ENCODE data around the gene IL20. TPM values are rescaled to one million over a fixed set of nuclear protein-coding genes. Genes with fewer than 3 reads are reported as not detected.

The IL20 gene
- total and polyA plus RNA-seq, 2 of the 8 experiments (the other 6 are each of a cell fraction or from before 2014, with no cell fraction given), result not detected

DNA sequence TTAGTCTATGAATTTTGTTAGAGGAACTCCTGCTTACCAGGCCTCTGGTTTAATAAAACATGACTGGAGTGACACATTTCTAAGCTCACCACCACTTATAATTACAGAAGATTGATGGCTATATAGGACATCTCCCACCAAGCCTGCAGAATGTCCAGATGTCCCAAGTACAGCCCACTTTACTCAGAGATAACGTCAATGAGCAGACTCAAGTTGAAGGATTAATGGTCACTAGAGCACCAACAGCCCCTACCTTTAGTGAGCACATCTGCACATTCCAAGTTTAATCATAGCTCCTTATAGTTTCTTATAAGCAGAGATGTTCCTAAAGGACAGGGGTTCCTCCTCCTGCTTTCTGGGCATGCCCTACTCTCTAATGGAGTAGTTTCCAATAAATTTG is 37.4 kb upstream of the IL20 start:
- no peak for FAIRE-seq
- H2BK120ac ChIP-seq (replicated peaks; ENCODE audit: low read depth, low read length), result no peak overlapping the region
- H3K18ac ChIP-seq (ENCODE audit: extremely low read depth, low read length), result no peak overlapping the region
- H3K79me1 ChIP-seq (ENCODE audit: low read depth, low read length), result no peaks in the 10 kb centered on the region
- no peak overlapping the region for H2BK12ac ChIP-seq (ENCODE audit: low read depth, low read length)
- no peak overlapping the region for H2AK5ac ChIP-seq (ENCODE audit: low read depth, low read length)
- no peak for DNase-seq (ENCODE audit: low read depth in 1 of 2, low spot score in 2 of 2)
- H3K27me3 ChIP-seq (replicated peaks in 1 of 4; ENCODE audit: control insufficient read depth in 3 of 4, extremely low read depth in 1 of 4, insufficient read depth in 3 of 4, low read length in 3 of 4), result no peaks in the 10 kb centered on the region
- H3K36me3 ChIP-seq (ENCODE audit: control insufficient read depth in 2 of 4, insufficient read depth in 4 of 4, low read length in 3 of 4), result no peaks in the 10 kb centered on the region
- no peak overlapping the region for H3K4ac ChIP-seq (replicated peaks; ENCODE audit: insufficient read length, low read depth, low read length)
- no peaks in the 10 kb centered on the region for H3K9me3 ChIP-seq (ENCODE audit: insufficient read depth in 2 of 2, low read depth in 1 of 2, low read length in 1 of 2)
- H4K8ac ChIP-seq (ENCODE audit: extremely low read depth, insufficient read depth, low read length), result no peak overlapping the region
- H2BK15ac ChIP-seq (ENCODE audit: low read length), result no peak overlapping the region
- WGBS, 2 experiments (ENCODE audit: extremely low coverage in 1 of 2, insufficient coverage in 1 of 2, insufficient read length in 1 of 2, insufficient replicate concordance in 2 of 2, low coverage in 1 of 2, low lambda C conversion rate in 2 of 2, missing lambda C conversion rate in 1 of 2), result 80% methylated on average over 1 of the region's 1 CpG; no CpG with 5 or more reads in 1 of the 2 experiments
- no peak overlapping the region for H2BK5ac ChIP-seq (ENCODE audit: low read depth, low read length)
- ChIA-PET POLR2A (ENCODE audit: partially characterized antibody) (interaction anchor here (1.1 kb wide), 1 partner anchor 224 kb away, joined by 4 read pairs; no protein-coding TSS in a partner anchor), CTCF (ENCODE audit: partially characterized antibody) (interaction anchor here (0.9 to 2.9 kb wide), 4 partner anchors 11 to 92 kb away, joined by 3 to 11 read pairs (median 5); no protein-coding TSS in a partner anchor)
- no peak overlapping the region for H3K4me3 ChIP-seq (ENCODE audit: extremely low read depth in 1 of 4, insufficient read depth in 2 of 4, low read depth in 3 of 4, low read length in 4 of 4)
- H4K5ac ChIP-seq (ENCODE audit: insufficient read length, low read depth, low read length), result no peak overlapping the region
- H3K79me2 ChIP-seq (ENCODE audit: control insufficient read depth in 1 of 2, insufficient read depth in 2 of 2, low read length in 2 of 2), result no peaks in the 10 kb centered on the region
- H3K27ac ChIP-seq (ENCODE audit: low read depth, low read length), result no peak overlapping the region
- H3K14ac ChIP-seq (ENCODE audit: insufficient read length), result no peak overlapping the region
- H3K9ac ChIP-seq (replicated peaks in 1 of 4; ENCODE audit: extremely low read depth in 1 of 4, low read depth in 3 of 4, low read length in 3 of 4), result no peak overlapping the region
- H3K56ac ChIP-seq (replicated peaks; ENCODE audit: insufficient read length, low read depth, low read length), result no peak overlapping the region
- H4K20me1 ChIP-seq (replicated peaks in 1 of 2; ENCODE audit: control insufficient read depth in 1 of 2, insufficient read depth in 2 of 2, low read length in 2 of 2), result no peaks in the 10 kb centered on the region
- H3K23me2 ChIP-seq (ENCODE audit: low read depth, low read length), result no peaks in the 10 kb centered on the region
- H4K91ac ChIP-seq (replicated peaks; ENCODE audit: insufficient read length, low read length), result no peak overlapping the region
- H3K4me1 ChIP-seq (replicated peaks in 1 of 4; ENCODE audit: control insufficient read depth in 3 of 4, insufficient read depth in 4 of 4, low read length in 3 of 4), result no peaks in the 10 kb centered on the region; a peak in 1 of 7 replicates
- no peak overlapping the region for H2BK20ac ChIP-seq (ENCODE audit: low read length)
- H3K4me2 ChIP-seq (ENCODE audit: insufficient read depth in 1 of 2, low read depth in 2 of 2, low read length in 2 of 2), result no peak overlapping the region
- no peak overlapping the region for H2AFZ ChIP-seq (ENCODE audit: low read length)
- no peak overlapping the region for H3K23ac ChIP-seq (ENCODE audit: insufficient read length)
- TF ChIP-seq, protein P1, sequence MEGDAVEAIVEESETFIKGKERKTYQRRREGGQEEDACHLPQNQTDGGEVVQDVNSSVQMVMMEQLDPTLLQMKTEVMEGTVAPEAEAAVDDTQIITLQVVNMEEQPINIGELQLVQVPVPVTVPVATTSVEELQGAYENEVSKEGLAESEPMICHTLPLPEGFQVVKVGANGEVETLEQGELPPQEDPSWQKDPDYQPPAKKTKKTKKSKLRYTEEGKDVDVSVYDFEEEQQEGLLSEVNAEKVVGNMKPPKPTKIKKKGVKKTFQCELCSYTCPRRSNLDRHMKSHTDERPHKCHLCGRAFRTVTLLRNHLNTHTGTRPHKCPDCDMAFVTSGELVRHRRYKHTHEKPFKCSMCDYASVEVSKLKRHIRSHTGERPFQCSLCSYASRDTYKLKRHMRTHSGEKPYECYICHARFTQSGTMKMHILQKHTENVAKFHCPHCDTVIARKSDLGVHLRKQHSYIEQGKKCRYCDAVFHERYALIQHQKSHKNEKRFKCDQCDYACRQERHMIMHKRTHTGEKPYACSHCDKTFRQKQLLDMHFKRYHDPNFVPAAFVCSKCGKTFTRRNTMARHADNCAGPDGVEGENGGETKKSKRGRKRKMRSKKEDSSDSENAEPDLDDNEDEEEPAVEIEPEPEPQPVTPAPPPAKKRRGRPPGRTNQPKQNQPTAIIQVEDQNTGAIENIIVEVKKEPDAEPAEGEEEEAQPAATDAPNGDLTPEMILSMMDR (IDR thresholded peaks at IDR 0.05; ENCODE audit: control extremely low read depth in 1 of 3, insufficient read depth in 1 of 3, low read depth in 1 of 3, low read length in 3 of 3), result no peak

Measured in H1 (cell line).